ENCODE results near the gene ZNF20.
A peak's percentile ranks its signal among the peaks of the same experiment; 100 is the strongest.
"Not testable (repeated sequence)": the region's sequence is repeated elsewhere in the genome, so short reads cannot be mapped to it uniquely, and the experiment has no call there.

Gene ZNF20

GRCh38 chr19:12090807-12091206, 49.3 kb downstream of the ZNF20 start:
- H4K20me1 ChIP-seq (ENCODE audit: insufficient read depth, low read length): no peaks in the 10 kb centered on the region
- no peaks in the 10 kb centered on the region for H3K9me2 ChIP-seq (replicated peaks; ENCODE audit: insufficient read depth, low read length)
- no peaks in the 10 kb centered on the region for H3K79me2 ChIP-seq (ENCODE audit: low read length)
- DNase-seq: peak; percentile 14
- H3K27me3 ChIP-seq (replicated peaks; ENCODE audit: insufficient read depth, low read length): no peaks in the 10 kb centered on the region
- TF ChIP-seq CTCF (IDR thresholded peaks at IDR 0.05; ENCODE audit: low read length): peak; percentile 55
- TF ChIP-seq EZH2 (optimal IDR thresholded peaks at IDR 0.05; ENCODE audit: low read depth, low read length): no peak
- no peak for TF ChIP-seq EZH2phosphoT487 (IDR thresholded peaks at IDR 0.05; ENCODE audit: low read length)
- no peak overlapping the region for H3K4me2 ChIP-seq (ENCODE audit: low read depth, low read length)
- H3K4me3 ChIP-seq (ENCODE audit: low read length): no peak overlapping the region
- H3K27ac ChIP-seq (ENCODE audit: low read length): no peak overlapping the region
- no peak overlapping the region for H3K9ac ChIP-seq (ENCODE audit: low read length)
- H3F3A ChIP-seq (ENCODE audit: insufficient read depth, low read length): no peaks in the 10 kb centered on the region
- H2AFZ ChIP-seq (ENCODE audit: low read length): no peak overlapping the region
- no peaks in the 10 kb centered on the region for H3K4me1 ChIP-seq (ENCODE audit: low read length)
- no peaks in the 10 kb centered on the region for H3K36me3 ChIP-seq (replicated peaks; ENCODE audit: insufficient read depth, low read length)
- no peaks in the 10 kb centered on the region for H3K9me3 ChIP-seq (replicated peaks; ENCODE audit: insufficient read depth, low read length)

- Histone ChIP-seq H3K27me3 (replicated peaks; ENCODE audit: insufficient read depth, low read length) (no peaks in the 10 kb centered on the region), H3K4me3 (ENCODE audit: low read length) (no peak overlapping the region), H3K27ac (ENCODE audit: low read length) (no peak overlapping the region), H3K36me3 (replicated peaks; ENCODE audit: insufficient read depth, low read length) (no peaks in the 10 kb centered on the region), H3K9ac (ENCODE audit: low read length) (no peak overlapping the region), H3F3A (ENCODE audit: insufficient read depth, low read length) (no peaks in the 10 kb centered on the region), H3K4me2 (ENCODE audit: low read depth, low read length) (no peak overlapping the region), H3K4me1 (ENCODE audit: low read length) (no peaks in the 10 kb centered on the region), H3K79me2 (ENCODE audit: low read length) (no peaks in the 10 kb centered on the region), H2AFZ (ENCODE audit: low read length) (no peak overlapping the region), H4K20me1 (ENCODE audit: insufficient read depth, low read length) (no peaks in the 10 kb centered on the region), H3K9me3 (replicated peaks; ENCODE audit: insufficient read depth, low read length) (no peaks in the 10 kb centered on the region), H3K9me2 (replicated peaks; ENCODE audit: insufficient read depth, low read length) (no peaks in the 10 kb centered on the region)
- TF ChIP-seq CTCF (IDR thresholded peaks at IDR 0.05; ENCODE audit: low read length): no peak
- TF ChIP-seq EZH2 (optimal IDR thresholded peaks at IDR 0.05; ENCODE audit: low read depth, low read length): no peak
- no peak for TF ChIP-seq EZH2phosphoT487 (IDR thresholded peaks at IDR 0.05; ENCODE audit: low read length)
- DNase-seq: no peak
Measured at GRCh38 chr19:12085074-12085818, 54.9 kb downstream of the ZNF20 start.

- not testable (repeated sequence) for H2AFZ ChIP-seq (ENCODE audit: low read length); H3K9me2 ChIP-seq (replicated peaks; ENCODE audit: insufficient read depth, low read length); H3K4me2 ChIP-seq (ENCODE audit: low read depth, low read length); H3K4me3 ChIP-seq (ENCODE audit: low read length); DNase-seq; H3K9ac ChIP-seq (ENCODE audit: low read length); H3F3A ChIP-seq (ENCODE audit: insufficient read depth, low read length); H3K27ac ChIP-seq (ENCODE audit: low read length); H4K20me1 ChIP-seq (ENCODE audit: insufficient read depth, low read length); H3K4me1 ChIP-seq (ENCODE audit: low read length); H3K36me3 ChIP-seq (replicated peaks; ENCODE audit: insufficient read depth, low read length); H3K27me3 ChIP-seq (replicated peaks; ENCODE audit: insufficient read depth, low read length); H3K9me3 ChIP-seq (replicated peaks; ENCODE audit: insufficient read depth, low read length); H3K79me2 ChIP-seq (ENCODE audit: low read length)
Measured at GRCh38 chr19:12083336-12083735, 56.8 kb downstream of the ZNF20 start.

Measured in MM.1S (cell line).